GM13977 (cell line): ENCODE measurements around the gene KLHL30.

Experiments
- DNase-seq: peaks from one replicate; pipeline ENCODE4 v3.0.0; 2012; ENCODE audit warnings: low spot score
- CTCF ChIP-seq: IDR thresholded peaks from 2 replicates; pipeline ENCODE4 v1.5.1; 2012; ENCODE audit warnings: mild to moderate bottlenecking, control low read depth; ENCODE audit not compliant: insufficient read depth; ENCODE audit errors: extremely low read depth, missing control alignments
- in situ Hi-C: fragments of 300-500 bp; cut with MboI; formaldehyde crosslinking; loops from one replicate; pipeline ENCODE4 v1.12.0; 2022; ENCODE audit warnings: low sequenced_read_pairs, low pct_unique_long_range_greater_than_20kb, mixed read lengths, inconsistent platforms; ENCODE audit not compliant: unreplicated experiment

The KLHL30 gene

DNA sequence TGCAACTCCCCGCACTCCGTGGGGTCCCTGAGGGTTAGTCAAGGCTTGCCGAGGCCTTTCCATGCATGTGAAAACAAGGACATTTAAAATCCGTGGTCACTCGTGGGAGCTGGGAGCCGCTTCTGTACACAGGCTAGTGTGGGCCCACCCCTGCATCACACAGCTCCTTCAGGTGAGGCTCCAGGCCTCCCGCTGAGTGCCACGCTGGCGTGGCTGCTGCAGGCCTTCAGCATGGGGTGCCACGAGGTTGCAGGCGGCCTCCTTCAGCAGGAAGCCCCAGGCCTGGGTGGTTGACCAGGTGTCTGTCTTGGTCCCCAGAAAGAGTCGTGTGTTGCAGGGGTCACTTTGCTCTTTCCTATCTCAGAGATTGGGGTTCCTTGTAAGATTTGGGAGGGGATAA lies 6.6 kb downstream of the KLHL30 start:
- no peak for TF ChIP-seq CTCF
- in situ Hi-C loops, result no loop called here
- no peak for DNase-seq

GRCh38 chr2:238145851-238146250 lies 7.4 kb downstream of the KLHL30 start:
- TF ChIP-seq CTCF, result no peak
- in situ Hi-C loops, result no loop called here
- DNase-seq, result no peak

GRCh38 chr2:238146884-238147544 lies 8.5 kb downstream of the KLHL30 start:
- no peak for DNase-seq
- in situ Hi-C loops, result no loop called here
- no peak for TF ChIP-seq CTCF

- DNase-seq, result no peak
- in situ Hi-C loops, result no loop called here
- no peak for TF ChIP-seq CTCF
Observed at GRCh38 chr2:238148981-238149380, 10.5 kb downstream of the KLHL30 start.

DNA sequence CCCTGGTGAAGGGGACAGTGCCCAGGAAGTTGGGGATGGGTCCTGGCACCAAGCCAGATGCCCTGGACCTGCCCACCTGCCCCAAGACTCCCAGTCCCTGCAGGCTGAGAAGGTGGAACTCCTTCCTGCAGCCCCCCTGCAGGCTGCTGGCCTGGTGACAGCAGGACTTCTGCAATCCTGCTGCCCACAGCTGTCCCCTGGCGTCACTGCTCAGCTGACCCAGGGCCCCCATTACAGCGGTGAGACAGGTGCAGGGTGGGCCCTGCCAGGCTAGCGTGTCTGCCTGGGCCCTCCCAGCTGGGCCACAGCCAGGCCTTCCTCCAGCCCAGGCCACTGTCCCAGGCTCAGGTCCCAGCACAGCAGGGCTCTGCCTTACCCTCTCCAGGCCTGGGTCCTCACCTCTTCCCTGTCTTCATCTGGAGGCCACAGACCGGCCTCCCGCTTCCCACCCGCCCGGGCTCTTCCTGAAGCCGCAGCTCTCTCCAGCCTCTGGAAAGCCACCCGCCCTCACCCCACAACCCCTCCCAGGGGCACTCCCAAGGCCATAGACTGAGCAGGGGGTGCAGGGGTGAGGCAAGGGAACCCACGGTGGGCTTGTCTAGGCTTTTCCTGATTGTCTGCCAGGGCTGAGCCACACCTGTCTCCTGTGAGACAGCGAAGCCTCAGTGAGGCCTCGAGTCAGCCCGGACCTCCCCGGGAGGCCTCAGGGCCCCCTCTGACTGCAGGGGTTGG lies 11.5 kb downstream of the KLHL30 start:
- TF ChIP-seq CTCF, result no peak
- in situ Hi-C loops, result no loop called here
- no peak for DNase-seq

GRCh38 chr2:238150686-238151085 lies 12.2 kb downstream of the KLHL30 start:
- no peak for DNase-seq
- no peak for TF ChIP-seq CTCF
- in situ Hi-C loops, result no loop called here
